Measurements from ENCODE around the gene CCDC74A.
"Not testable (repeated sequence)": the region's sequence is repeated elsewhere in the genome, so short reads cannot be mapped to it uniquely, and the experiment has no call there.

Gene CCDC74A

GRCh38 chr2:131543385-131543891, 15.8 kb downstream of the CCDC74A start:
- Histone ChIP-seq H3K27me3 (ENCODE audit: insufficient read depth, poor library complexity, severe bottlenecking) (no peaks in the 10 kb centered on the region), H3K4me3 (replicated peaks; ENCODE audit: insufficient read depth, low read length) (no peak overlapping the region)
- no peak for TF ChIP-seq REST (IDR thresholded peaks at IDR 0.05; ENCODE audit: insufficient replicate concordance, low read depth)
- TF ChIP-seq GABPA (IDR thresholded peaks at IDR 0.05; ENCODE audit: low read depth) = no peak
- TF ChIP-seq POLR2AphosphoS5 (IDR thresholded peaks at IDR 0.05; ENCODE audit: low read depth) = no peak
- no peak for TF ChIP-seq SPI1 (IDR thresholded peaks at IDR 0.05; ENCODE audit: borderline replicate concordance, low read depth)
- TF ChIP-seq CTCF (IDR thresholded peaks at IDR 0.05; ENCODE audit: insufficient read depth, low read length) = no peak

GRCh38 chr2:131544006-131544812, 16.5 kb downstream of the CCDC74A start:
- H3K4me3 ChIP-seq (replicated peaks; ENCODE audit: insufficient read depth, low read length); H3K27me3 ChIP-seq (ENCODE audit: insufficient read depth, poor library complexity, severe bottlenecking); H3K27ac ChIP-seq (replicated peaks); DNase-seq (ENCODE audit: low read depth in 1 of 2, low spot score in 1 of 2): not testable (repeated sequence)

More at GRCh38 chr2:131543385-131543891, 15.8 kb downstream of the CCDC74A start:
- no peak overlapping the region for H3K27ac ChIP-seq (replicated peaks)
- no peak for DNase-seq (ENCODE audit: low read depth in 1 of 2, low spot score in 1 of 2)

GRCh38 chr2:131544813-131545165, 17.1 kb downstream of the CCDC74A start:
- H3K27ac ChIP-seq (replicated peaks); DNase-seq (ENCODE audit: low read depth in 1 of 2, low spot score in 1 of 2); H3K27me3 ChIP-seq (ENCODE audit: insufficient read depth, poor library complexity, severe bottlenecking); H3K4me3 ChIP-seq (replicated peaks; ENCODE audit: insufficient read depth, low read length): not testable (repeated sequence)

GRCh38 chr2:131552871-131553270, 25.2 kb downstream of the CCDC74A start:
- peak; percentile 83 for TF ChIP-seq REST (IDR thresholded peaks at IDR 0.05; ENCODE audit: insufficient replicate concordance, low read depth)
- no peak for TF ChIP-seq SPI1 (IDR thresholded peaks at IDR 0.05; ENCODE audit: borderline replicate concordance, low read depth)
- TF ChIP-seq GABPA (IDR thresholded peaks at IDR 0.05; ENCODE audit: low read depth) = no peak
- Histone ChIP-seq H3K27me3 (ENCODE audit: insufficient read depth, poor library complexity, severe bottlenecking) (no peaks in the 10 kb centered on the region), H3K4me3 (replicated peaks; ENCODE audit: insufficient read depth, low read length) (no peak overlapping the region), H3K27ac (replicated peaks) (no peak overlapping the region)
- no peak for DNase-seq (ENCODE audit: low read depth in 1 of 2, low spot score in 1 of 2)

GRCh38 chr2:131556998-131557397, 29.3 kb downstream of the CCDC74A start:
- Histone ChIP-seq H3K4me3 (replicated peaks; ENCODE audit: insufficient read depth, low read length) (no peak overlapping the region), H3K27ac (replicated peaks) (no peak overlapping the region), H3K27me3 (ENCODE audit: insufficient read depth, poor library complexity, severe bottlenecking) (peaks cover 5% of the 10 kb centered on the region)
- DNase-seq (ENCODE audit: low read depth in 1 of 2, low spot score in 1 of 2) = no peak
- TF ChIP-seq REST (IDR thresholded peaks at IDR 0.05; ENCODE audit: insufficient replicate concordance, low read depth) = no peak
- TF ChIP-seq SPI1 (IDR thresholded peaks at IDR 0.05; ENCODE audit: borderline replicate concordance, low read depth) = no peak
- TF ChIP-seq GABPA (IDR thresholded peaks at IDR 0.05; ENCODE audit: low read depth) = no peak
- no peak for TF ChIP-seq POLR2AphosphoS5 (IDR thresholded peaks at IDR 0.05; ENCODE audit: low read depth)
- no peak for TF ChIP-seq CTCF (IDR thresholded peaks at IDR 0.05; ENCODE audit: insufficient read depth, low read length)

Measured in HL-60 (cell line).